Stimulated activated CD4-positive, alpha-beta T cell treated with anti-CD3 and anti-CD28 coated beads, Interleukin-15, amount 100 ng/mL, for 48 hours (primary cell): ENCODE data around the gene PLA2G2F.

Experiments used
- DNase-seq, 2 donors: peaks; one replicate each; pipeline ENCODE4 v3.0.0-alpha.2; 2020; ENCODE audit warnings: low read depth in 2 of 2

The PLA2G2F gene

DNA sequence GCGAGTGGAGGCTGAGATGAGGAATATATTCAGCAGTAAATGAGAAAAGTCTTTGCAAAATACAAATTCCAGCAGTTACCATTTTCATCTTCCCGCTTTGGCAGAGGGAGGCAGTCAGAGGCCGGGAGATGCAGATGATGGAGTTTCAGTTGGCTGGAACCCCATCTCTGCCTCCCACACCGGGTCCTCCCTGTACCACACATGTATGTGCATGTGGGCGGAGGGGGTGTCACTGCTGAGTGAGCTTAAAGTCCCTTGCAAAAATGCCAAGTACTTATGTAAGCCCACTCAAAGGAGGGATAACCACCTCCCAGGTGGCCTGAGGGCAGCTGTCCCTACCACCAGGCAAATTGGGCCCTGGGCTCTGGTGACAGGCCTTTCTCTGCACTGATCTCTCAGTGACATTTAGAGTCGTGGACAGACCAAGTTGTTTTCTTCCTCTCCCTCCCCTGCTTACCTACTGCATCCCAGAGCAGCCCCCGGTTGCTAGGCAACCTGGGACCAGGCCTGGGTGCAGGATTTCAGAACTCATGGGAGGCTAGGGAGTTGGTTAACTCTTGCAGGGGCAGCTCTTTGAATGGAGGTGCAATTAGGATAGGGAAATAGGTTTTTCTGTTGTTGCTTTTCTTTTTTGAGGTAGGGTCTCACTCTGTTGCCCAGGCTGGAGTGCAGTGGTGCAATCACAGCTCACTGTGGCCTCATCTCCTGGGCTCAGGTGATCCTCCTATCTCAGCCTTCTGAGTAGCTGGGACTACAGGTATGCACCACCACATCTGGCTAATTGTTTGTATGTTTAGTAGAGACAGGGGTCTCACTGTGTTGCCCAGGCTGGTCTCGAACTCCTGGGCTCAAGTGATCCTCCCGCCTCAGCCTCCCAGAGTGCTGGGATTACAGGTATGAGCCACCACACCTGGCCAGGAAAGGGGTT is 29.7 kb downstream of the PLA2G2F start:
- DNase-seq = no peak

DNA sequence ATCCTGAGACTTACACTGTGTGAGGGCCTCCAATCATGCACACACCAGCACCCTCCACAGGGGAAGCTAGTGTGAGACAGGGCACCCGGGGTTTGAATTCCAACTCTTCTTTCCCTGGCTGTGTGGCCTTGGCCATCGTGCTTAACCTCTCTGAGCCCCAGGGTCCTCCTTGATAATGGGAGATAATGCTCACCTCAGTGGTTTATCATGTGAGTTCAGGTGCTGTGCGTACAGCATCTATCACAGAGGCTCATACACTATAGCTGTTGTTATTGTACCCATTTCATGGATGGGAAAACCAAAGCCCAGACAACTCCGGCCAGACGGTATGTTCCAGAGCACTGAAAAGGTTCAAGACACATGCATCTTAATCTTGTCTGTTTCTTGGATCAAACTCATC is 30.8 kb downstream of the PLA2G2F start:
- DNase-seq = no peak

DNA sequence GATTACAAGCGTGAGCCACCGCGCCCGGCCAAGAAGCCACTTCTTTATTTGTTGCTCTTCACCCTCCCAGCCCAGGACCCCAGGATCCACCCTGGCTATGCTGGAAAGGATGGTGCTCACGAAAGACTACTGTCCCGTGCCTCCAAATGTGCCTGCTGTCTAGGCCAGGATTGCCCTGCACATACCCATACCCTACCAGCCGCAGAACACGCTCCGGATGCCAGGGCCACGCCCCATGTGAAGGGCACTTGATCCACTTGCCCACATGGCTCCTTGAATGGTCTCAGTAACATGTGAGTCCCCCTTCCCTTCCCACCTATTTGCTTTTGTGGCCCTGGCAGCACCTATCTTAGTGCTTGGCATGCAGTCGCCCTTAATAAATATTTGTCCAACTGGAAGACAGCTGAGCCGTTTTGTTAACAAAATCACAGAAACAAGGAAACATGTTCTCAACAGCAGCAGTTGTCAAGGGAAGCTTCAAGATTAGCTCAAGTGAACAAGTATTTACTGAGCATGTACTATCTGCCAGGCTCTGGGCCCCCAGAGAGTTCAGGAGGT is 33.0 kb downstream of the PLA2G2F start:
- DNase-seq = no peak

DNA sequence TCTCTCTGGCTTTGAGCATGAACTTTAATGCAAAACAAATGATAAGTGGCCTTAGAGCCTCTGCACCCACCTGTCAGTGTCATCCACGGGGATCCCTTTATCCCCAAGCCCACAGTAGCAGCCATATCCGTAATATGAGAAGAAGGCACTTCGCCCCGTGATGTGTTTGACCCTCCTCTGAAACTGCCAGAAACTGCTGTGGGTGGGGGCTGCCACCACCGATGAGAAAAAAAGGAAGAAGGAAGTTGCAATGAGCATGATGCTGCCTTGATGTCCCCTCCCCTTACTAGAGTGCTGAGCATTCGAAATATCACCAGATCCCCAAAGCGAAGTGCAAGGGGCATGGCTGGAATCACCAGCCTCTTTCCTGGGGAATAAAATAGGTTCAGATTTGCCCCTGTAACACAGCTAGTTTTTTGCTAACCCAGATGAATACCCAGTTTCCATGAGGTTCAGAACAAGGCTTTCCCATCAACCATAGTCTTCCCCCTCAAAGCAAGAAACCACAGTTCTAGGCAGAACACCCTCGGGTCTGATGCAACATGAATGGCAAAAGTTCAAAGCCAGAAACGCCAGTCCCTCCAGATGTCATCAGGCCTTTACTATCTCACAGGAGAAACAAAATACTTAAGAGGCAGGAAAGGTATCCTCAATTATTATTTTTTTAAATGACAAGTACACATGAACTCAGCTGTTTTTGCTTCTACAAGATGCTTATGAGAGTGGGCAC is 36.0 kb downstream of the PLA2G2F start:
- no peak for DNase-seq

DNA sequence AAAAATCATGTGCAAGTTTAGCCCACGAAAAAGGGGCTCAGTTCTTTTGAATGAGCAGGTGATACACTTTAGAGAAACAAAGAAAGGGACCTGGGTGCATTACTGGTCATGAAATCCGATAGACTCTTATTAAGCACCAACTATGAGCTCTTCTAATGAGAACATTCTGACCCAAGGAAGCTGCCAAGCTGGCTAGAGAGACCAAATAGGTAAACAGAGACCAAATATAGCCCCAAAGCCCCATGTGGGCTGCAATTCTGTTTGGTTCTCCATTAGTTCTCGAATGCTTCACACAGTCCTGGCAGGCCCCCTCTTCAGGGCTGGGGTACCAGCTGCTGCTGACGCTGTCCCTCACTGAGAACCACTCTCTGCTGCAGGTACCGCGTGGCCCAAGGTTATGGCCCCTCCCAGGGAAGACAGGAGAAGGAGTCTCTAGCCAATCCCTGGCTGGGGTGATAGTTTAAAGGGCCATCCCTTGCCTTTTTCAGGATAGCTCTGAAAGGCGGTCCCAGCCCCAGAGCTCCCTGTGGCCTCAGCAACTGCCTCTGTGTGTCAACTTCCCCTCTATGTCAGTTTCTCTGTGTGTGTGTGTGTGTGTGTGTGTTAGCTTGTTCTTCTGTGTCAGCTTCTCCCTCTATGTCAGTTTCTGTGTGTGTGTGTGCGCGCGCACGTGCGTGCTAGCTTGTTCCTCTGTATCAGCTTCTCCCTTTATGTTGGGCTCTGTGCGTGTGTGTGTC is 39.7 kb downstream of the PLA2G2F start:
- no peak for DNase-seq

DNA sequence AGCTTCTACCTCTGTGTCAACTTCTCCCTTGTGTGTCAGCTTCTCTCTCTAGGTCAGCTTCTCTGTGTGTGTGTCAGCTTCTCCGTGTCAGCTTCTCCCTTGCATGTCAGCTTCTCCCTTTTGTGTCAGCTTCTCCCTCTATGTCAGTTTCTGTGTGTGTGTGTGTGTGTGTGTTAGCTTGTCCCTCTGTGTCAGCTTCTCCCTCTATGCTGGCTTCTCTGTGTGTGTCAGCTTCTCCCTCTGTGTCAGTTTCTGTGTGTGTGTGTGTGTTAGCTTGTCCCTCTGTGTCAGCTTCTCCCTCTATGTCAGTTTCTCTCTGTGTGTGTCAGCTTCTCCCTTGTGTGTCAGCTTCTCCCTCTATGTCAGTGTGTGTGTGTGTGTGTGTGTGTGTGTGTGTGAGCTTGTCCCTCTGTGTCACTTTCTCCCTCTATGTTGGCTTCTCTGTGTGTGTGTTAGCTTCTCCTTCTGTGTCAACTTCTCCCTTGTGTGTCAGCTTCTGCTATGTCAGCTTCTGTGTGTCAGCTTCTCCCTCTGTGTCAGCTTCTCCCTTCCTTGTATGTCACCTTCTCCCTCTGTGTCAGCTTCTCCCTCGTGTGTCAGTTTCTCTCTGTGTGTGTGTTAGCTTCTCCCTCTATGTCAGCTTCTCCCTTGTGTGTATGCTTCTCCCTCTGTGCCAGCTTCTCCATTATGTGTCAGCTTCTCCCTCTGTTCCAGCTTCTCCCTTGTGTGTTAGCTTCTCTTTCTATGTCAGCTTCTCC is 40.4 kb downstream of the PLA2G2F start:
- DNase-seq = no peak

DNA sequence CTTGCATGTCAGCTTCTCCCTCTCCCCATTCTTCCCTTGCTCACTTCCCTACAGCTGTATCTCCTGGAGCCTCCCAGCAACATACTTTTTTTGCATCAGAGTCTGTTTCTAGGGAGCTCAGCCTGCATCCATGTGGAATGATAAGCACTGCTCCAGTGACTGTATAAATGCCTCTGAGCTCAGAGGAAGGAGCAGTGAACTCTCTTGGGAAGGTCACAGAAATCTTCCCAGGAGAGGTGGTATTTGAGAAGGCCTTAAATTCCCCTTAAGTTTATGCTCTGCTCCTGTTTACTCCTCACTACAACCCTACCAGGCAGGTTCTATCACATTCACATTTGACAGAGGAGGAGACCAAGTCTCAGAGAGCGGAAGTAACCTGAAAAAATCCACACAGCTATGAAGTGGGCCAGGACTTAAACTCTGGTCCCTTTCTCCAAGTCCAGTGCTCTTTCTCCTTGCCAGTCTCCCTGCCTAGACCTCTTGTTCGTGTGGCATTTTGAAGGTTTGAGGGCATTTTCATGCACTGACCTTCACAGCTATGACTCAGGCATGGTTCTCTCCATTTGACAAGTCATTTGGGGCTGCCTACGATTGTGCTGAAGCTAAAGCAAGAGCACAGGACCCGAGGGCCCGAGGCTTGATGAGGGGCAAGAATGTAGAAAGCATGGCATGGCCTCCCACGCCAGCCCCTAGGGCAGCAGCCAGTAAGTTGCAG is 41.2 kb downstream of the PLA2G2F start:
- DNase-seq = no peak

DNA sequence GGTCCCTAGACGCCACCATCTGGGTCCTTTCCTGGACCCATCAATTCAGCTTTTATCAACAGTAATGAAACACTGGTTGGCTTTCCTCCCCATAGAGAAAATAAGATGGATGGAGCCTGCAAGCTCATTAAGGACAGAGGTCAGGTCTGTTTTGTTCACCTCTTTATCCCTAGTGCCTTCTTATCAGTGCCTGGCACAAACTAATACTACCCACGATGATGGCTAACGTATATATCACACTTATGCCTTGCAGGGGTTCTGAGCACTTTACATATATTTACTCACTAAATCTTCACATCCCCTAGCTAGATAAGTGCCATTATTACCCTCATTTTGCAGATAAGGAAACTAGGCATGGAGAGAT is 41.7 kb downstream of the PLA2G2F start:
- DNase-seq = no peak

DNA sequence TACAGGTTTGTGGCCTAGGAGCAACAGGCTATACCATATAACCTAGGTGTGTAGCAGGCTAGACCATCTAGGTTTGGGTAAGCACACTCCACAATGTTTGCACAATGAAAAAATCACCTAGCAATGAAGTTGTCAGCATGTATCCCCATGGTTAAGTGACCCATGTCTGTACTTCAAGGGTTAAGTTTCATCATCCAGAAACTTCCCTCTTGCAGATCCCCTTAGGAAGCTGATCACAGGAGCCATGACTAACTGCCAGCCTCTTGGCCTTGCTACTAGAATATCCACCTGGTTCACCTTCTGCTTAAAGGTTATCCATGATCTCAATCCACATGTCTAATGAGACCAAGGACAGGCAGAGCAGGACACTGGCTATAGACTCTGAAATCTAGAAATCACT is 43.3 kb downstream of the PLA2G2F start:
- DNase-seq = no peak

DNA sequence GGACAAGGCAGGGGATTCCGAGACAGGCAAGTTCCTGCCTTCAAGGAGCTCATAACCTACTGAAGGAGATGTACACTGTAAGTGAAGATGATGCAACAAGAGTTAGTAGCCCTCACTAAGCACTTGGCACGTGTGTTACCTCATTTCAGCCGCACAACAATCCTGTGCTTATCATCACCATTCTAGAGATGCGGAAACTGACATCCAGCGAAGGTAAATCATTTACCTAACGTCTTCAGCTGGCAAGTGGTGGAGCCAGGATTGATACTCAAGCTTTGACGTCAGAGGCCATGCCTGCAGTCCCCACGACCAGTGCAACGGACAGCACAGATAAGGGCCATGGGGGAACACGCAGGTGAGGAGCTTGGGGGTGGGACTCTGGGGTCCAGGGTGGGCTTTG is 43.9 kb downstream of the PLA2G2F start:
- DNase-seq = no peak

DNA sequence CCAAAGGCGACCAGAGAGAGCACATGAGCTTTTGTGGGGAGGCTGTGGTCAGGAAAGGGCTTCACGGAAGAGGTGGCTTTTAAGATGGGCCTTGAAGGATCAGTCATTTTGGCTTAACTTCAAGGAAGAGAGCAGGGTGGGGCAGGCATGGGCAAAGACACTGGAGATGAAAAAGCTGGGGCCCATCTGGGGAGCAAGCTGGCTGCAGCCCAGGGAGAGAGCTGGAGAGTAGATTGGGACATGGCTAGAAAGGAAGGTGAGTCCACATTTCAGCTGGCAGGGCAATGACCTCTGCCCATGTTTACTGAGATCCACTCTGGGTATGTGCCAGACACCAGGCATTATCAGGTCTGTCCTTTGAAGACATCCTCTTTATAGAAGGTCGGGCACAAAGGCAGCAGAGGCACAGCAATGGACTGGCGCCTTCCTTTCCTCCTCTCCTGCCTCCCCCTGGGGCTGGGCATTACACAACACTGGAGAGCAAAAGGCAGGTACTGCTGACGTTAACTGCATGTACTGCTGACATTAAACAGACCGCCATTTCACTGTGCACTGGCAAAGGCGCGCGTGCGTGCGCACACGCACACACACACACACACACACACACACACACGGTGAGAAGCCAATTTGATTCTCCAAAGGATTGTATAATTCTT is 44.6 kb downstream of the PLA2G2F start:
- no peak for DNase-seq

DNA sequence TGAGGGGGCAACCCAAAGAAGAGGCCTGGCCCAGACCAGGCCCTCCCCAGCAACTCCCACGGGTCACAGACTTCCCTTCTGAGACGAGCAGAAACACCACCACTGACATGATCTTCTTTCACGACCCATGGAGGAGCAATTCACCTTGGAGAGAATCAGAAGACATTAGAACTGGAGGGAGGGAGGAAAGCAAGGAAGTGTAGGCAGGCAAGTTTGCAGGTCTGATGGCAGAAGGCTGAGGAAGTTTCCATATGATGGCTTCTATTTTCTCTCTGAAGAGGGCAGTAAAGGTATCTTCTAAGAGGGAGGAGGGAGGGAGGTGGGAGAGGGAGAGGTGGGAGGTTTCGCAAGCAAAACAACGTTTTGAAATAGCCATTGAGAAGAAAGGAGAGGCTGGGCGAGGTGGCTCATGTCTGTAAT is 45.4 kb downstream of the PLA2G2F start:
- no peak for DNase-seq

DNA sequence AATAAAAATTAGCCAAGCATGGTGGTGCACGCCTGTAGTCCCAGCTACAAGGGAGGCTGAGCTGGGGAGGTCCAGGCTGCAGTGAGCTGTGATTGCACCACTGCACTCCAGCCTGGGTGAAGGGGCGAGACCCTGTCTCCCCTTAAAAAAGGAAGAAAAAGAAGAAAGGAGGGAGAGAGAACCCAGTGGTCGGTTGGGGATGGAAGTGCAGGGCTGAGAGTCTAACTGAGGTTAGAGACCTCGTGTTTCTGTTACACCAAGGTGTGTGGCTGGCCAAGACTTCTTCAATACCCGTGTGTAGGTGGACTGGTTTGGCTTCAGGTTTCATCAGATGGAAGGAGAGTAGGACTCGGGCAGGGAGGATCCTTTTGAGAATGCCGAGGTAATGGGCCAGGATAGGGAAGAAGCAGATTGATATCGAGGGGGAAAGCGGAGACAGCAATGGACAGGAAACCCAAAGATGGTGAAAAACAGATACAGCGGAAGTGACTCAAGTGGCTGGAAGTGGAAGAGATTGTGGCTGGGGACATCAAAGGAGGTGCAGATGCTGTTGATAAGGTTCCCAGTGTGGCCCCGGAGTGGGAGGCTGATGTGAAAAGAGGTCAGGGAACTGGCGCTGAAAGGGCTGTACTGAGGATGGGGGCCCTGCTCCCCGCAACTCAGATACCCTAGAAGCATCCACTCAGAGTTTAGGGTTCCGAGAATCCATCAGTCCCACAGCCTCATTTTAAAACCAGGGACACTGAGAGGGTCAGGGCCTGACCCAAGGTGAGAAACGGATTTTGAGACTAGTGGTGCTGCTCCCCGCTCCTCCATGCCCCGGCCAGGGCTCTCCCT is 46.1 kb downstream of the PLA2G2F start:
- peak; percentile 55 to 58 for DNase-seq

DNA sequence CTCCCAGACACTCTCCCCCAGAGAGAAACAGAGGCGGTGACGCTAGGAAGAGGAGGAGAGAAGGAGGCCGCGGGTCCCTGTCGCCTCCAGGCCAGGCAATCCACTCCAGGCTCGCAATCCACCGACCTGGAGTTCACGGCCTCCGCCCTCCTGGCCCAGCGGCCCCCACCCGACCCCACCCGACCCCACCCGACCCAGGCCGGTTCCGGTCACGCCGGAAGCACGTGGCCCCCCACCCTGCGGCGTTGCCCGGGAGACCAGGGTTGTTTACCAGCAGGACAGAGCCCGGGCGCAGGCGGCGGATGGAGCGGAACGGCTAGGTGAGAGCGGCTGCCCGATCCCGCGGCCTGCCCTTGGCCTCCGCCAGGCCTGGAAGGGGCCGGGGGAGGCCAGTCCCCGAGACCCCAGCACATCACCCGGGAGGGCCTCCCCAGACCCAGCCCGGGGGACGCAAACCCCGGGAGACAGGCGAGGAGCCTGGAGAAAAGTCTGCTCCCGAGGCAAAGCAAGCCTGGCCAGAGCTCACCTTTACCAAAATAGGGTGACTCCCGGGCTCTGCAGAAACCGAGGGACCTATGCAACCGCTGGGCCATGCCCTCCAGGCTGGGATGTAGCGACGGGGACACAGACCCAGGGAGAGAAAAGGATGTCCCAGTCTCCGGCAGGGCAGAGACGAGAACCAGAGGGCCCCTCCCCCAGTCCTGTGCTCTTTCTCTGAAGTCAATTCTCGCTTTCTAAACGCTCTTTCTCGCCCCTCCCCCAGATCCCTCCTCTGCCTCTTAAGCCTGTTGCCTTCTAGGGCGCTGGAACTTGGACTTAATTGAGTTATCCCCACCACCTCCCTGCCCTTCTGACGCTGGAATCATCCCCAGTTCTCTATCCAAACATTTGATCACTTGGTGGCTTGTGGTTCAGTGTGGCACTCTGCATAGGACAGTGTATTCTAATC is 47.0 kb downstream of the PLA2G2F start, which contains the start of the genes PLA2G2C and UBXN10:
Gene PLA2G2C (minus strand): TSS at position 685 of the 949 bp plus-strand sequence. CDS start 9,155 bp downstream, outside the sequence.
Gene UBXN10 (plus strand): TSS at position 263 of the 949 bp plus-strand sequence. CDS start 4,466 bp downstream, outside the sequence.
- DNase-seq = peak; percentile 51 to 74

DNA sequence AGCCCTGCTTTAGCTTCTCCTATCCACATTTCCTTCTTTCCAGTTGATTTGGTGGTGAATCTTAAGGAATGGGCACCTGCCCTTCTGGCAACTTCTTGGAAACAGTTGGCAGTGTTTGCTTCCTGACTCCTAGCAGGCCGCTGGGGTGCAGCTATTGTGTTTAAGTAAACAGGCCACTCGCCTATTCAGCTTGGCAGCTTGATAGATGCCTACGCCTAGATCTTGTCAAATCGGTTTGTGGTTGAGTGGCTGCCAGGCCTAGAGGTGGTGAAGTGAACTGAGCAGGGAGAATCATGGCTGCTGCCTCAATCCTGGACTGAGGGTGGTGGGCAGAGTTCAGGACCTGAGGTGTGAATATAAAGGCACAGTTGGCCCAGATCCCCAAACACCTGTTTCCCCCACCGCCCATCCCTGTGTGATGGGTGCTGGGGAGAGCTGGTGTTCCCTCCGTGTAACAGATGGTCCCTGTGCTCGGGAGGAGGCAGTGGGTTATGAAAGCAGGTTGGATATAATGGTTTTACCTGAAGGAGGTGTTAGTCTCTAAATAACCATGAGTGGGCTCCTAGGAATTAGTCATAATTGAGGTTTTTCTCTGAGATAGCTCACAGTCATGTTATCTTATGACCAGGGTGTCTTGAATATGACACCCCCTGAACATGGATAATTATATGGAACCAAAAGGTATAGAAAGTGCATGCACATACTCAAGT is 48.1 kb downstream of the PLA2G2F start:
- peak; percentile 28 to 31 for DNase-seq

DNA sequence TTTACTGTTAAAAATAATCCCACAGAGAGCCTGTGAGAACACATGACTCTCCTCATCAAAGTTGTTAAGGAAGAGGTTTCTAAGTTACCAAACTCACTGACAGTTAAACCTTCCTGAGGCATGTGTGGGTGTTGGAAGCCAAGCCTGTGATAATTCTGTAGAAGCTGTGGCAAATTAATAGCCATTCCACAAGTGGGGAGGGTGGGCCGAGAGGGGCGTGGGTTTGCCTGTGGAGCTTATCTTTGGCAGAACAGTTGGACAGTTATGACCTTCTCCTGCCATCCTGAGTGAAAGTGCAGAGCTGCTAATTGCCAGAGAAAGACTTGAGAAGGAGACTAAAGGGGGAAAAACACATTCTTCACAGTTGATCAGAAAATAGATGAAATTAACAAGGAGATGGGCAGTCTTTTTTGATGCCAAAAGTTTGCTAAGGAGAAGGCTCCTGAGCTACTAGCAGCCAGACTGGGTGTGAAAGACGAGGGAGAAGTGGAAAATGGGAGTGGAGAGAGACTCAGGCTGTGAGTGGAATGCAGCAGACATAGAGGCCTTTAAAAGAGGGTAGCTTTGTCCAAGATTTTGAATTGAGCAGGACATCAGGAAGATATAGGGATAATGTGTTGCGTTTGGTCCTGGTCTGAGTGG is 48.8 kb downstream of the PLA2G2F start:
- DNase-seq = no peak

DNA sequence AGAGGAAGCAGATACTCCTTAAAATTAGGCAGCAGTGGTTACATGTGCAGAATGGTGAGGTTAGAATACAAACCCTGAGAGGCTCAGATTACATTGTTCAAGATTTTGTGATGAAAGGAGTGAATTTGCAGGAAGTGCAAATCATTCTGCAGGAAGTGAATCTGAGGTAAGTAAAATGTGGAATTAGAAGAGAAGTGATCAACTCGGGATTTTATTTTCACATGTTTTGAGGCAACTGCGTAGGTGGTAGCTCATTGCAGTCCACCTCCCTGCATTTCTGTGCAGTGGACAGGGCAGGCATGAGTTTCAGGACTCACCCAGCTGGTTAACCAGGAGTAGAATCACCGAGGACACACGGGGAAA is 49.3 kb downstream of the PLA2G2F start:
- no peak for DNase-seq
